Activated CD4-positive, alpha-beta T cell treated with anti-CD3 and anti-CD28 coated beads, Interleukin-2, amount 10 ng/mL, durations not matched to agents 24 days and 14 days (primary cell): ENCODE data around the gene NEUROD2. TPM values are rescaled to one million over a fixed set of nuclear protein-coding genes. Genes with fewer than 3 reads are reported as not detected.
"Not testable (repeated sequence)": the region's sequence is repeated elsewhere in the genome, so short reads cannot be mapped to it uniquely, and the experiment has no call there.

Source experiments
- DNase-seq: peaks from one replicate; pipeline ENCODE4 v3.0.0; 2022
- H3K27ac Mint-ChIP-seq: one replicate; pipeline ENCODE4 v1.8.0; 2022; ENCODE audit warnings: mild to moderate bottlenecking, mixed read lengths
- H3K27me3 Mint-ChIP-seq: one replicate; pipeline ENCODE4 v1.8.0; 2022; ENCODE audit warnings: mixed read lengths
- H3K36me3 Mint-ChIP-seq: one replicate; pipeline ENCODE4 v1.8.0; 2022; ENCODE audit warnings: low read depth, mild to moderate bottlenecking, mixed read lengths
- H3K4me1 Mint-ChIP-seq: one replicate; pipeline ENCODE4 v1.8.0; 2021; ENCODE audit warnings: mixed read lengths
- H3K4me3 Mint-ChIP-seq: one replicate; pipeline ENCODE4 v1.8.0; 2022; ENCODE audit warnings: mild to moderate bottlenecking, moderate library complexity, mixed read lengths
- H3K9me3 Mint-ChIP-seq: one replicate; pipeline ENCODE4 v1.8.0; 2021; ENCODE audit warnings: mixed read lengths
- intact Hi-C: fragments of 100-400 bp; cut with micrococcal nuclease; formaldehyde crosslinking; loops from one replicate; pipeline ENCODE4 v1.15.1; 2023
- total RNA-seq: library from RNA; stranded (reverse); gene quantifications from 2 replicates; pipeline ENCODE4 v1.2.3, GENCODE V29; 2022

Gene NEUROD2
- total RNA-seq, 1 donor from 2014 or later: not detected

DNA sequence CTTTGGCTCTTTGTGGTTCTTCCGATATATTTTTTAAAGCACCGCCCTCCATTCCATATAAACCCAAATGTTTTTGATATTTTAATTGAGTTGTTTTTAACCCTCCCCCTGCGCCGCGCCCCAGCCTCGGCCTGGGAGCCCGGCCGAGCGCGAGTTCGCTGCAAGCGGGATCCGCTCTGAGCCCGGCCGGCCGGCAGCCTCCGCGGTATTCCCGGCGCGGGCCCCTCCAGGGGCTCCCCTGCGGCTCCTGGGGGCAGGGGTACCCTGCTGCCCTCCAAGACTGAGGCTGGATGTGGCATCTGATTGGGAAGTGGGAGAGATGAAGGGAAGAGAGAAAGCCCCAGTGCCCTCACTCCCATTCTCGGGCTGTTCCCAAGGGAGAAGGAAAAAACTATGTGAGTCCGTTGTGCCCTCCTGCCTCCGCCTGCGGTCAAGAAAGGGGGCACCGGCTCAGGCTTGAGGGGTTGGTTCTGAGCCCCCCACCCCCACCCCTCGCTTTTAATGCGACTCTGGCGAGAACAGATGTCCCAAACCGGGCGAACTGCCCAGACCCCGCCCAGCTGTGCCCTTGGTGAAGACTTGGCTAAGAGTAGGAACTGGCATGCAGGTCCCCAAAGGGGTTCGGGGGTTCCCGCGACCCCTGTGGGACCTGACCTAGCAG, 8.6 kb downstream of the NEUROD2 start:
- intact Hi-C loops: no loop called here
- Mint-ChIP-seq H3K4me3 (no peak overlapping the region), H3K36me3 (peaks cover 2% of the 10 kb centered on the region), H3K27me3 (peaks cover 84% of the 10 kb centered on the region), H3K4me1 (peaks cover 14% of the 10 kb centered on the region), H3K9me3 (no peaks in the 10 kb centered on the region), H3K27ac (no peak overlapping the region)
- DNase-seq: no peak

DNA sequence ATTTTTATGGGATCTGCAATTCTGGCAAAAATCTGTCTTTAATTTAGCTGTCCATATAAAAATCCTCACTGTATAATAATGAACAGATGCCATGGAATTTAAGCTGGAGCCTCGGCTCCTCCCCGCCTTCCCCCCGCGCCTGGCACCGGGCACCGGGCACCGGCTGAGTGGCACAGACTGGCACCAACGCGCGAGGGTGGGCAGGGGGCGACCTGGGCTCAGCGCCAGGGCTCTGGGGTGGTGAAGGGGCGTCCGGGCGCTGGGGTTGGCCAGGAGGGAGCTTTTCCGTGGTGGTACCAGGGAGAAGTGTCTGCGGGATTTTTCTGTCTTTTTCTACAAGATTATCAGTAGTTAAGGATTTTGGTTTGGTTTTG, 9.1 kb downstream of the NEUROD2 start:
- DNase-seq: no peak
- Mint-ChIP-seq H3K27me3 (peaks cover 85% of the 10 kb centered on the region), H3K4me3 (no peak overlapping the region), H3K4me1 (peaks cover 12% of the 10 kb centered on the region), H3K9me3 (no peaks in the 10 kb centered on the region), H3K27ac (no peak overlapping the region), H3K36me3 (peaks cover 2% of the 10 kb centered on the region)
- intact Hi-C loops: no loop called here

DNA sequence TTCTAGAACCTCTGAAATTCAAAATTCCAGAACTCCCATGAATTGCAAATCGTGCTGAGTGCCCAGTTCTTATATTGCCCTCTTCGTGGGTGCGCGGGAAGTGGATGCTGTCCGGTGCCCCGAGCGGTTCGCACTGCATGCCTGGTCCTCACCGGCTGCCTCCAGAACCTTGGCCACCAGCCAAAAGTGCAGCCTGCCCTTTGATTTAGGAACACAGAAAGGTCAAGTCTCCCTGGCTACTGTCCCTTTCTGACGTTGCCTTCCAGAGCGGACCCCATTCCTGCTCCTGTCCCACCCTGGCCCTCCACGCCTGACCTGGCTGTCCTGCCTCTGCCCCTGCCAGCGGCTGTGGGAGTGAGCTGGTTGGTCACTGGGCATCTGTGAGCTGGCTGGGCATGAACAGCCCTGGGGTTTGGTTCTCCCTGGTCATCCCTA, 9.7 kb downstream of the NEUROD2 start:
- intact Hi-C loops: no loop called here
- Mint-ChIP-seq H3K27ac (no peak overlapping the region), H3K4me1 (peaks cover 8% of the 10 kb centered on the region), H3K4me3 (no peak overlapping the region), H3K9me3 (no peaks in the 10 kb centered on the region), H3K36me3 (peaks cover 2% of the 10 kb centered on the region), H3K27me3 (peaks cover 85% of the 10 kb centered on the region)
- no peak for DNase-seq

DNA sequence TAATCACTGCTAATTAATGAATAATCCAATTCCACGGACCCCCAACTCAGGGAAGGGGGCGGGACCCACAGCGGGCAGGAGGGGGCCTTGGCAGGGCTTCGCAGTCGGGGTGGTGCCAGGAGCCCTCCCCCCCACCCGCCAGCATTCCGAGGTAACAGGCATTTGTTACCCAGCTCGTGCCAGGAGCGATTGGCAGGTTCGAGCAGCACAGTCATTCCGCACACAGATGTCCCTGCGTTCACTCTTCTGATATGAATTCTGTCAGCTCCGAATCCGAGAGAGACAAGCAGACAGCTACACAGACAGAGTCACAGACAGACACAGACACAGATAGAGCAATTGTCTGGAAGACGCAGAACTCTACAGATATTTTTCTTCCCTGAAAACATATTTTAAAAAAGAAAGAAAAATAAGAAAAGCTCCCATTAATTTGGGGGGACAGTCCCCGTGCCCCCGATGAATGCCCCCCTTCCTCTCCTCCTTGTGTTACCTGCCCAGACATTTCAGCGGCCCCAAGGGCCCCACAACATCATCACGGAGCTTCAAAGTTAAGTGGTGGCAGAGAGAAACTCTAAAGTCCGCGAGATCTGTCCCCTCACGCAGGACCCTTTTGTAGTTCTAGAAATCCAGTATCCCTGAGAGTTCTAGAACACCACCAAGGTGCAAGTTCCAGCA, 10.2 kb downstream of the NEUROD2 start:
- Mint-ChIP-seq H3K36me3 (peaks cover 2% of the 10 kb centered on the region), H3K27ac (no peak overlapping the region), H3K4me3 (no peak overlapping the region), H3K9me3 (peaks cover under 1% of the 10 kb centered on the region), H3K4me1 (peaks cover 8% of the 10 kb centered on the region), H3K27me3 (peaks cover 80% of the 10 kb centered on the region)
- DNase-seq: no peak
- intact Hi-C loops: no loop called here

DNA sequence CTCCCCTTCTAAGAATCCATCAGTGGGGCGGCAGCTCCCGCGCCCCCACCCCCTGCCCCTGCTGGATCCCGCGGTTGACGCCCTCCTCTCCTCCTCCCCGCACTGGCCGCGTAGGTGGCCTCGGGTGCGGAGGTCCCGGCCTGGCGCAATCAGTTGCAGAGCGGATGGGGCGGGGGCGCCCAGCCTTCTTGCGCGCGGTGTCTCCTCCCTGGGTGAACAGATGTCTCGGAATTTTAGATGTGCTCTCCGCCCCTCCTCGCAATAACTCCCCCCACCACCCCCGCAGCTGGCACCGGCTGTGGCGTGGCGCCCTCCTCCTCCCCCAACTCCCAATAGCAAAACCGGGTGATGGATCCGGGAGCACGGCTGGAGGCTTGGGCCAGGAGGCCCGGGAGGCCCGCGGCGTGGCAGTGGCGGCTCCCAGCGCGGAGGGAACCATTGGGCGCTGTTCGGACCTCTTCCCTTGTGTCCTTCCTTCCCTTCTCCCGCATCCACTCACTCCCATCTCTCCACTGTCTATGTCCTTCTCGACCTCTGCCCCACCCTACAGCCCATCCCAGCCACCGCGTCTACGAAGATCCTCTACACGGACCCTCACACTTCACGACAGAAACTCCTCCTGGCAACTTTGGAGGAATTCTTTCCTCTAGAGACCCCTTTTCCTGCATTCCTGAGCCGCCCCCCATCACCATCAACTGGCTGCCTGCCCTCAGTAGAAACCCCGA, 11.0 kb downstream of the NEUROD2 start:
- DNase-seq: no peak
- H3K4me1 Mint-ChIP-seq: peaks cover 5% of the 10 kb centered on the region
- H3K4me3 Mint-ChIP-seq: no peak overlapping the region
- H3K27ac Mint-ChIP-seq: no peak overlapping the region
- peaks cover 76% of the 10 kb centered on the region for H3K27me3 Mint-ChIP-seq
- H3K36me3 Mint-ChIP-seq: peaks cover 2% of the 10 kb centered on the region
- intact Hi-C loops: no loop called here
- H3K9me3 Mint-ChIP-seq: peaks cover 5% of the 10 kb centered on the region

DNA sequence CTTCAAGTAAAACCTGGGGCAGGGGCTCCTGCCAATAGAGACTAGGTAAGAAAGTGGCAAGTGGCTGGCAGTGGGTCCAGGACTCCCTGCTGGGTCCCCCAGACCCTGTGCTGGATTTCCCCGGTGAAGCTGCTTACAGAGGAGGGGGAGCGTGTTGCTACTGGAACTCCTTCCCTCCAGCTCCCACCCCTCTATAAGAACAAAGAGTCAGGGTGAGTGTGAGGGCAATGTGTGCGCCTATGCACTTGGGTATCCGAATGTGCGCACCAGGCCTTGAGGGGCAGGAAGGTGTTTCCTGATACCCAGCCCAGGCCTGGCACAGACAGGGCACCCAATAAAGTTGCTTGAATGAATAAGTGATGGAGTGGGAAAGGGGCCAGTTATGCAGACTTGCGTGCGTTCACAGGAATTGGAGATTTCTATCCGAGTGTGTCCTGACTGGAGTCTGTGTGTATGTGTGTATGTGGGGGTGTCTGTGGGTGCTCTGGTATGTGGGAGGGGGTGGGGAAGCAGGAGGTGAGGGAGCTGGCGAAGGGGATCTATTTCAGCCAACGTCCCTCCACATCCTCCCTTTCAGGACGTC, 11.7 kb downstream of the NEUROD2 start:
- Mint-ChIP-seq H3K27me3 (peaks cover 69% of the 10 kb centered on the region), H3K9me3 (peaks cover 5% of the 10 kb centered on the region), H3K36me3 (peaks cover 2% of the 10 kb centered on the region), H3K4me1 (peaks cover 5% of the 10 kb centered on the region), H3K27ac (no peak overlapping the region), H3K4me3 (no peak overlapping the region)
- DNase-seq: no peak
- intact Hi-C loops: no loop called here

DNA sequence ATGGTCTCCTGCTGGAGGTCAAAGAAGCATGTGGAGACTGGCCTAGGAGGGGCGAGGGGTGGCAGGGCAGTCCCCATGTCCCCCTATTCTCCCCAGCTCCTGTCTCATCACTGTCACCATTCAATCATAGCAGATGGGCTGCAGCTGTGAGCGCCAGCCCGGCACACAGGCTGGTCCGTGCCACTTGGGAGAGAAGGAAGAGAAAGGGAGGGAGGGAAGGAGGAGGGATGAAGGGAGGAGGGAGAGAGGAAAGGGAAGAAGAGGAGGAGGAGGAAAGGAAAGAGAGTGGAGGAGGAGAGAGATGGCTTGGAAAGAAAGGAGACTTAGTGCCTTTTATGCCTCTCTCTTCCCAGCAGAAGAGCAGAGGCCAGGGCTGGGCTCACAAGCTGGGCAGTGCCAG, 12.4 kb downstream of the NEUROD2 start:
- peaks cover 64% of the 10 kb centered on the region for H3K27me3 Mint-ChIP-seq

DNA sequence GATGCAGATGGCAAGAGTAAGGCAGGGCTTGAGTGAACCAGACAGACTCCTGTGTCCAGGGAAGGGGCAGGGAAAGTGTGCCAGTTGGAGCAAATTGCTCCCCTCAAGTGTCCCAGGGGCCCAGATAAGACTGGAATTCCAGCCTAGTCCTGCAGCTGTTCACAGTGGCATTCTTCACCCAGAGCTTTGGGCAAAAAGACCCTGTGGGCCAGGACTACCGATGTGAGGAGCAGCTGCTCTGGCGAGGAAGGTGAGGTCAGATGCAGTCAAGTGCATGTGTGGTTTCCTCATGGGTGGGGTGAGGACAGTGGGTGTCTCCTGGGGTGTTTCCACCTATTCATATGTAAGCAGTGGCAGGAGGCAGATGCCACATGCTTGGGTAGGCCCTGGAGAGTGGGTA, 14.3 kb downstream of the NEUROD2 start:
- DNase-seq: no peak
- Mint-ChIP-seq H3K27ac (no peak overlapping the region), H3K4me1 (peaks cover 5% of the 10 kb centered on the region), H3K27me3 (peaks cover 57% of the 10 kb centered on the region), H3K36me3 (peaks cover 2% of the 10 kb centered on the region), H3K4me3 (no peak overlapping the region), H3K9me3 (peaks cover 5% of the 10 kb centered on the region)
- intact Hi-C loops: loop anchor here (5.0 kb wide), 1 partner anchor 1031 kb away; no protein-coding TSS in a partner anchor

More for the DNA sequence above, 12.4 kb downstream of the NEUROD2 start:
- no peak for DNase-seq
- peaks cover 5% of the 10 kb centered on the region for H3K4me1 Mint-ChIP-seq
- no peak overlapping the region for H3K27ac Mint-ChIP-seq
- no peak overlapping the region for H3K4me3 Mint-ChIP-seq
- intact Hi-C loops: no loop called here
- H3K9me3 Mint-ChIP-seq: peaks cover 5% of the 10 kb centered on the region
- peaks cover 2% of the 10 kb centered on the region for H3K36me3 Mint-ChIP-seq

DNA sequence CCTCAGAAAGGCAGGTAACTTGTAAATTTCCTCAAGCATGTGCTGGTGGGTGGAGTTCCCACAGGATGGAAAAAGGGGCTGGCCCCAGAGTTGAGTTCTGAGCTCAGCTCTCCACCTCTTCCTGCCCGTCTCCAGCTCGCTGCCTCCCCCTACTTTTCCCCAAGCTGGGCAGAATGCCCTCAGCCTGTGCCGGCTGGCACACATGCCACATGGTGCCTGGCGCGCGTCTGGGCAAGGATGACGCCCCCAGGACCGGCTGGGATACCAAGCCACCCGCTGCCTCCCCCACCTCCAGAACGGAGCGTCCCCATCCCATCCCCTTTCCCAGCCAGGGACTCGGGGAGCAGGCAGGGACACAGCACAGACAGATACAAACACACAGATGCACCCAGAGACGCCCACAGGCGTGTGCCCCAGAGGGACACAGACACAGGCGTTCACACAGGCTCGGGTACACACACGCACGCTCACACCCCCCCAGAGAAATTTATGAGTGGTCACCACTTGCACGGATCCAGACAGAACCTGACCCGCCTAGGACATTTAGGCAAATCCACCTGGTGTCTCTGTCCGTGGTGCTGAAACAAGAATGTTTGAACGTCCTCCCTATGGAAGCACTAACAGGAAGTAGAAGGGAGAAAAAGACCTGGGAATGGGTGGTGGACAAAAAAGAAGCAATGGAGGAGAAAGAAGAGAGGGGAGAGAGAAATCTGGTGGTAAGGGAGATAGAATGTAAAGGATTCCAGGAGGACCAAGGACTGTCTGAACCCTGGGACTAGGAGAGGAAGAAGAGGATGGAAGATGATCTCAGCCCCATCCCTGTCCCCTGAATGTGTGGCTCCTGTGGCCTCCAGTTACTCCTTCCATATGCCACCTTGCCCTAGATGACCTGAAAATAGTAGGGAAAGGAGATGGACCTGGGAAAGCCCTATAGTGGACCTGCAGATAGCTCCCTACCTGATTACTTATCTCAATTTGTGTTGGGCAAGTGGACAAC, 15.5 kb downstream of the NEUROD2 start:
- intact Hi-C loops: loop anchor here (5.0 kb wide), 1 partner anchor 1030 kb away; no protein-coding TSS in a partner anchor
- DNase-seq: peak; percentile 84
- Mint-ChIP-seq H3K27me3 (peaks cover 49% of the 10 kb centered on the region), H3K4me3 (no peak overlapping the region), H3K36me3 (peaks cover 2% of the 10 kb centered on the region), H3K9me3 (peaks cover 5% of the 10 kb centered on the region), H3K4me1 (peaks cover 3% of the 10 kb centered on the region), H3K27ac (no peak overlapping the region)

DNA sequence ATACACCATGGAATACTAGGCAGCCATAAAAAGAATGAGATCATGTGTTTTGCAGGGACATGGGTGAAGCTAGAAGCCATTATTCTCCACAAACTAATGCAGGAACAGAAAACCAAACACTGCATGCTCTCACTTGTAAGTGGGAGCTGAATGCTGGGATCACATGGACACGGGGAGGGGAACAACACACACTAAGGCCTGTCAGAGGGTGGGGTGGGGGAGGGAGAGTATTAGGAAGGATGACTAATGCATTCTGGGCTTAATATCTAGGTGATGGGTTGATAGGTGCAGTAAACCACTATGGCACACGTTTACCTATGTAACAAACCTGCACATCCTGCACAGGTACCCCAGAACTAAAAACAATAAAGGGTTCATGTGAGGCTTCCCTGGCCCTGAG, 17.5 kb downstream of the NEUROD2 start:
- not testable (repeated sequence) for H3K4me3 Mint-ChIP-seq, H3K9me3 Mint-ChIP-seq, H3K4me1 Mint-ChIP-seq, H3K36me3 Mint-ChIP-seq, H3K27ac Mint-ChIP-seq, DNase-seq
- H3K27me3 Mint-ChIP-seq: peaks cover 30% of the 10 kb centered on the region
- intact Hi-C loops: loop anchor here (5.0 kb wide), 1 partner anchor 1028 kb away; no protein-coding TSS in a partner anchor

DNA sequence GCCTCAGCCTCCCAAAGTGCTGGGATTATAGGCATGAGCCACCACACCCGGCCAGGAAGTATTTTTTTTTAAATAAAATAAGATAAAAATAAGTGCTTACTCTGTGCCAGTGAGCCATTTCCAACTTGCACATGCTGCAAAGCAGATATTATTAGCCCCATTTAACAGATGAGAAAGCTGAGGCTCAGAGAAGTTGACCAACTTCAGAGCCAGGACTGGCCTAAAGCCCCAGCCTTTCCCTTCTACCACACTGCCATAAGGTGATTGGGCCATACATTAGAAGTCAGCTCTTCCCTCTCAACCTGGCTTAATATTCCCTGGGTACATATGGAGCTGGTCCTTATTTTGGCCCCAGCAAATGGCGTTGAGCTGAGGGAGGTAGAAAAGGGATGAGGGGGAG, 25.1 kb downstream of the NEUROD2 start:
- peaks cover 3% of the 10 kb centered on the region for H3K27me3 Mint-ChIP-seq
- DNase-seq: no peak
- H3K36me3 Mint-ChIP-seq: no peaks in the 10 kb centered on the region
- no peak overlapping the region for H3K27ac Mint-ChIP-seq
- no peaks in the 10 kb centered on the region for H3K4me1 Mint-ChIP-seq
- intact Hi-C loops: no loop called here
- no peak overlapping the region for H3K4me3 Mint-ChIP-seq
- no peaks in the 10 kb centered on the region for H3K9me3 Mint-ChIP-seq

DNA sequence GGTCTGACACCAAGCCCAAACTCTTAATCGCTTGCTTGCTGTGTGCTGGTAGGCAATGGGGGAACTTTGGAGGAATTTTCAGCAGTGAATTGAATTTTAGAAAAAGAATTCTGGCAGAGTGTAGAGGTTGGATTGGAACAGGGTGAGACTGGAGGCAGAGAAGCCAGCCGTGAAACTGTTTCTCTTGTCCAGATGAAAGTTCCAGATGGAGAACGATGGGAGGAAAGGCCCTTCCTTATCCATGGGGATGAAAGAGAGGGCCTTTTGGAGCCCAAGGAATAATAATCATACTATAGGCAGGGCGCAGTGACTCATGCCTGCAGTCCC, 26.0 kb downstream of the NEUROD2 start:
- Mint-ChIP-seq H3K4me3 (no peak overlapping the region), H3K9me3 (no peaks in the 10 kb centered on the region), H3K27ac (no peak overlapping the region), H3K27me3 (peaks cover 3% of the 10 kb centered on the region), H3K36me3 (no peaks in the 10 kb centered on the region), H3K4me1 (no peaks in the 10 kb centered on the region)
- intact Hi-C loops: no loop called here
- no peak for DNase-seq

DNA sequence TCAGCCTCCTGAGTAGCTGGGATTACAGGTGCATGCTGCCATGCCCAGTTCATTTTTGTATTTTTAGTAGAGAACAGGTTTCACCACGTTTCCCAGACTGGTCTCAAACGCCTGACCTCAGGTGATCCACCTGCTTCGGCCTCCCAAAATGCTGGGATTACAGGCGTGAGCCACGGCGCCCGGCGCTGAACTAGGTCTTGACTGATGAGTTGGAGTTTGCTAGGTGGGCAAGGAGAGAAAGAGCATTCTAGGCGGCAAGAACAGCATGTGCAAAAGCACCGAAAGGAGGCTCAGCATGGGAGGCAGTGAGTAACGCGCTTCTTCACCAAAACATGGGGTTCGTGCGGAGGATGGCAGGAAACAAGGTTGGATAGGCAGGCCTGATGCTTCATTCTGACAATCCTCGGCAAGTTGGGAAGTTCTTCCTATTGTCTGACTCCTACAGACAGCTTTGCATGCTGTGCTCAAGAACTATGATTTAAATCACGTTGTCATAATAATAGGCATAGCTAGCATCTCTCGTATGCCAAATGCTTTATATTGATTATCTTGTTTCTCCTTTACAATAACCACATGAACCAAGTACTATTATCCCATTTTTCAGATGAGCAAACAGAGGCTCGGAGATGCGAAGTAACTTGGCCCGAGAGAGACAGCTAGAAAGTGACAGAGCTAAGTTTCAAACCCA, 26.5 kb downstream of the NEUROD2 start:
- DNase-seq: no peak

More for the DNA sequence above, 26.5 kb downstream of the NEUROD2 start:
- H3K27ac Mint-ChIP-seq: no peak overlapping the region
- H3K4me1 Mint-ChIP-seq: no peaks in the 10 kb centered on the region
- no peak overlapping the region for H3K4me3 Mint-ChIP-seq
- H3K27me3 Mint-ChIP-seq: peaks cover 3% of the 10 kb centered on the region
- no peaks in the 10 kb centered on the region for H3K36me3 Mint-ChIP-seq
- no peaks in the 10 kb centered on the region for H3K9me3 Mint-ChIP-seq
- intact Hi-C loops: no loop called here
